ENCODE results near the gene GPR119.
"Not testable (repeated sequence)": the region's sequence is repeated elsewhere in the genome, so short reads cannot be mapped to it uniquely, and the experiment has no call there.

DNA sequence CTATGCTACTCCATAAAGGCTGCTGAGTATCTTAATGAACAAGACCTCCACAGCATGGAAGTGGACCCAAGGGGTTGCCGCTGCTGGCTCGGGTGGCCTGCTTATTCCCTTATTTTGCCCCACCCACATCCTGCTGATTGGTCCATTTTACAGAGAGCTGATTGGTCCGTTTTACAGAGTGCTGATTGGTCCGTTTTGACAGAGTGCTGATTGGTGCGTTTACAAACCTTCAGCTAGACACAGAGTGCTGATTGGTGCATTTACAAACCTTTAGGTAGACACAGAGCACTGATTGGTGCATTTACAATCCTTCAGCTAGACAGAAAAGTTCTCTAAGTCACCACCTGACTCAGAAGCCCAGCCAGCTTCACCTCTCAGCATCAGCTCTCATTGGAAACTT lies 43.8 kb upstream of the GPR119 start:
- TF ChIP-seq, protein P1, sequence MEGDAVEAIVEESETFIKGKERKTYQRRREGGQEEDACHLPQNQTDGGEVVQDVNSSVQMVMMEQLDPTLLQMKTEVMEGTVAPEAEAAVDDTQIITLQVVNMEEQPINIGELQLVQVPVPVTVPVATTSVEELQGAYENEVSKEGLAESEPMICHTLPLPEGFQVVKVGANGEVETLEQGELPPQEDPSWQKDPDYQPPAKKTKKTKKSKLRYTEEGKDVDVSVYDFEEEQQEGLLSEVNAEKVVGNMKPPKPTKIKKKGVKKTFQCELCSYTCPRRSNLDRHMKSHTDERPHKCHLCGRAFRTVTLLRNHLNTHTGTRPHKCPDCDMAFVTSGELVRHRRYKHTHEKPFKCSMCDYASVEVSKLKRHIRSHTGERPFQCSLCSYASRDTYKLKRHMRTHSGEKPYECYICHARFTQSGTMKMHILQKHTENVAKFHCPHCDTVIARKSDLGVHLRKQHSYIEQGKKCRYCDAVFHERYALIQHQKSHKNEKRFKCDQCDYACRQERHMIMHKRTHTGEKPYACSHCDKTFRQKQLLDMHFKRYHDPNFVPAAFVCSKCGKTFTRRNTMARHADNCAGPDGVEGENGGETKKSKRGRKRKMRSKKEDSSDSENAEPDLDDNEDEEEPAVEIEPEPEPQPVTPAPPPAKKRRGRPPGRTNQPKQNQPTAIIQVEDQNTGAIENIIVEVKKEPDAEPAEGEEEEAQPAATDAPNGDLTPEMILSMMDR (IDR thresholded peaks at IDR 0.05): not testable (repeated sequence)
- TF ChIP-seq POLR2A (IDR thresholded peaks at IDR 0.05): not testable (repeated sequence)

All from lower leg skin (tissue), 3 donors.